ENCODE results near the gene NOVA2. TPM values are rescaled to one million over a fixed set of nuclear protein-coding genes. Genes with fewer than 3 reads are reported as not detected.

Gene NOVA2
- total and polyA plus RNA-seq, 2 experiments from 2014 or later, result 0.08 TPM; not detected in 1

GRCh38 chr19:46022061-46022430 lies 48.4 kb upstream of the NOVA2 start:
- H3K4me1 ChIP-seq (ENCODE audit: insufficient read depth), result no peaks in the 10 kb centered on the region
- H4K20me1 ChIP-seq (ENCODE audit: insufficient read depth, poor library complexity, severe bottlenecking), result no peaks in the 10 kb centered on the region
- H3K9me3 ChIP-seq (ENCODE audit: low read depth), result no peaks in the 10 kb centered on the region
- H3K36me3 ChIP-seq (replicated peaks; ENCODE audit: insufficient read depth, low read depth), result no peaks in the 10 kb centered on the region
- H3K79me2 ChIP-seq, result no peaks in the 10 kb centered on the region
- no peaks in the 10 kb centered on the region for H3K27me3 ChIP-seq
- no peak overlapping the region for H3K4me3 ChIP-seq
- H3K27ac ChIP-seq, result no peak overlapping the region
- H3K9me2 ChIP-seq (replicated peaks; ENCODE audit: insufficient read depth), result no peaks in the 10 kb centered on the region
- TF ChIP-seq CTCF (IDR thresholded peaks at IDR 0.05; ENCODE audit: poor library complexity) (no peak), EZH2phosphoT487 (IDR thresholded peaks at IDR 0.05; ENCODE audit: low read depth, severe bottlenecking, unreplicated experiment) (no peak), EZH2 (IDR thresholded peaks at IDR 0.05; ENCODE audit: borderline replicate concordance) (no peak)
- H2AFZ ChIP-seq, result no peak overlapping the region
- WGBS (ENCODE audit: low lambda C conversion rate, missing lambda C conversion rate), result 91% methylated on average over 12 of the region's 12 CpGs
- no peak for DNase-seq (ENCODE audit: low spot score)
- H3K4me2 ChIP-seq, result no peak overlapping the region

- DNase-seq (ENCODE audit: low spot score), result no peak
- no peak overlapping the region for H3K4me3 ChIP-seq
Measured at GRCh38 chr19:46021531-46022041, 47.9 kb upstream of the NOVA2 start.

GRCh38 chr19:46020819-46021125 lies 47.1 kb upstream of the NOVA2 start:
- H4K20me1 ChIP-seq (ENCODE audit: insufficient read depth, poor library complexity, severe bottlenecking), result peaks cover 4% of the 10 kb centered on the region
- H3K4me3 ChIP-seq, result no peak overlapping the region
- H3K4me1 ChIP-seq (ENCODE audit: insufficient read depth), result peaks cover under 1% of the 10 kb centered on the region
- no peak overlapping the region for H3K27ac ChIP-seq
- H3K79me2 ChIP-seq, result no peaks in the 10 kb centered on the region
- H3K4me2 ChIP-seq, result no peak overlapping the region
- DNase-seq (ENCODE audit: low spot score), result no peak
- peaks cover under 1% of the 10 kb centered on the region for H3K27me3 ChIP-seq
- no peaks in the 10 kb centered on the region for H3K36me3 ChIP-seq (replicated peaks; ENCODE audit: insufficient read depth, low read depth)
- WGBS (ENCODE audit: low lambda C conversion rate, missing lambda C conversion rate), result 97% methylated on average over 7 of the region's 7 CpGs
- TF ChIP-seq EZH2 (IDR thresholded peaks at IDR 0.05; ENCODE audit: borderline replicate concordance) (no peak), EZH2phosphoT487 (IDR thresholded peaks at IDR 0.05; ENCODE audit: low read depth, severe bottlenecking, unreplicated experiment) (no peak), CTCF (IDR thresholded peaks at IDR 0.05; ENCODE audit: poor library complexity) (no peak)
- H2AFZ ChIP-seq, result no peak overlapping the region
- H3K9me2 ChIP-seq (replicated peaks; ENCODE audit: insufficient read depth), result no peaks in the 10 kb centered on the region
- H3K9me3 ChIP-seq (ENCODE audit: low read depth), result no peaks in the 10 kb centered on the region

More at GRCh38 chr19:46021531-46022041, 47.9 kb upstream of the NOVA2 start:
- 75% methylated on average over 9 of the region's 11 CpGs for WGBS (ENCODE audit: low lambda C conversion rate, missing lambda C conversion rate)
- Histone ChIP-seq H3K27me3 (no peaks in the 10 kb centered on the region), H4K20me1 (ENCODE audit: insufficient read depth, poor library complexity, severe bottlenecking) (no peaks in the 10 kb centered on the region), H3K9me2 (replicated peaks; ENCODE audit: insufficient read depth) (no peaks in the 10 kb centered on the region), H3K4me1 (ENCODE audit: insufficient read depth) (no peaks in the 10 kb centered on the region), H3K36me3 (replicated peaks; ENCODE audit: insufficient read depth, low read depth) (no peaks in the 10 kb centered on the region), H3K27ac (no peak overlapping the region), H3K79me2 (no peaks in the 10 kb centered on the region), H3K4me2 (no peak overlapping the region), H3K9me3 (ENCODE audit: low read depth) (no peaks in the 10 kb centered on the region), H2AFZ (no peak overlapping the region)
- TF ChIP-seq EZH2phosphoT487 (IDR thresholded peaks at IDR 0.05; ENCODE audit: low read depth, severe bottlenecking, unreplicated experiment) (no peak), EZH2 (IDR thresholded peaks at IDR 0.05; ENCODE audit: borderline replicate concordance) (no peak), CTCF (IDR thresholded peaks at IDR 0.05; ENCODE audit: poor library complexity) (no peak)

GRCh38 chr19:46019270-46019669 lies 45.6 kb upstream of the NOVA2 start:
- H3K27ac ChIP-seq, result no peak overlapping the region
- TF ChIP-seq EZH2 (IDR thresholded peaks at IDR 0.05; ENCODE audit: borderline replicate concordance), result no peak
- TF ChIP-seq CTCF (IDR thresholded peaks at IDR 0.05; ENCODE audit: poor library complexity), result no peak
- TF ChIP-seq EZH2phosphoT487 (IDR thresholded peaks at IDR 0.05; ENCODE audit: low read depth, severe bottlenecking, unreplicated experiment), result no peak
- no peak overlapping the region for H3K4me3 ChIP-seq
- no peaks in the 10 kb centered on the region for H3K9me3 ChIP-seq (ENCODE audit: low read depth)
- H3K4me2 ChIP-seq, result no peak overlapping the region
- peaks cover 10% of the 10 kb centered on the region for H3K4me1 ChIP-seq (ENCODE audit: insufficient read depth)
- no peaks in the 10 kb centered on the region for H3K79me2 ChIP-seq
- no peak for DNase-seq (ENCODE audit: low spot score)
- peaks cover 11% of the 10 kb centered on the region for H3K27me3 ChIP-seq
- peaks cover 13% of the 10 kb centered on the region for H4K20me1 ChIP-seq (ENCODE audit: insufficient read depth, poor library complexity, severe bottlenecking)
- H2AFZ ChIP-seq, result no peak overlapping the region
- no peaks in the 10 kb centered on the region for H3K36me3 ChIP-seq (replicated peaks; ENCODE audit: insufficient read depth, low read depth)
- no peaks in the 10 kb centered on the region for H3K9me2 ChIP-seq (replicated peaks; ENCODE audit: insufficient read depth)
- 99% methylated on average over 13 of the region's 13 CpGs for WGBS (ENCODE audit: low lambda C conversion rate, missing lambda C conversion rate)

Data from hepatocyte (in vitro differentiated cells).